Stimulated activated naive CD8-positive, alpha-beta T cell treated with anti-CD3 and anti-CD28 coated beads, Interleukin-15, Interleukin-2, amounts not matched to agents 100 U/mL and 50 U/mL, for 24 hours (primary cell): ENCODE results near the gene ENO4.

Experiments used
- ATAC-seq: fragments of 150-1000 bp; cut with Tn5 transposase; one replicate; pipeline ENCODE4 v1.10.0; 2021
- DNase-seq: peaks from one replicate; pipeline ENCODE4 v3.0.0; 2021

ENO4 gene

GRCh38 chr10:116870949-116871348, 21.6 kb downstream of the ENO4 start:
- DNase-seq (no peak), ATAC-seq (no peak)

GRCh38 chr10:116873134-116873533, 23.8 kb downstream of the ENO4 start:
- DNase-seq (no peak), ATAC-seq (no peak)

- ATAC-seq (no peak), DNase-seq (no peak)
These were observed 26.6 kb downstream of the ENO4 start for GRCh38 chr10:116875897-116876296.

DNA sequence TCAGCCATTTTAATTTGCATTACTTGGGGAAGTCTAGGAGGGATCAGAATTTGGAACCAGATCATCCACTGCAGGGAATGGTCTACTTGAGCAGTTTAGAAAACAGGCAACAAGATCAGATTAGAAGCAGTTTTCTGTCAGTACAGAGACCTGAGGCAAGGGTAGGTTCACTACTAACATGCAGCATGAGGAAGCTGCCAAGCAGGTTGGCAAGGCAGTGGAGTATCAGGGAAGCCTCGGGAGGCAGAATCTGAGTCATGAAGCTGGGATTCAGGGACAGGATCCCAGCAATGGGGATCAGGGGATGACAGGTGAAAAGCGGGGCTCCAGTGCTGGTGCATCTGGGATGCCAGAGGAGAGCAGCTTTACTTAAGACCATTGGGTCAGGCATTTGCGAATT, 28.1 kb downstream of the ENO4 start:
- DNase-seq (no peak), ATAC-seq (no peak)

DNA sequence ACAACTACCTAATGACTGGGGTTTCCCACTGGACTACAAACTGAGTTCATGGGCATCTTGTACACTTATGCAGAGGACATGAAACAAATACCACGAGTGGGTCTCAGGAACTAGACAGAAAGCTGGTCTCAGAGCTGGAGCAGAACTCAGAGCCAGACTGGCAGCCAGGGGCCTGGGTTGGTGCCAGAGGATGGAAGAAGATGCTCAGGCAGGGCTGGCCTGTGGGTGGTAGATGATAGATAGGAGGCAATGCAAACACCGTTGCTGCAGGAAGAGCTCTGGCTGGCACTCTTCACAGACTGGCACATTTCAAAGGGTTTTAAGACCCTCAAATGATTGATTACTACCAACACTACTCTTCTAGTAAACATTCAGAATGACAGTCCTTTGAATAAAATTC, 28.8 kb downstream of the ENO4 start:
- ATAC-seq (no peak), DNase-seq (no peak)

- ATAC-seq (no peak), DNase-seq (no peak)
These were observed 30.5 kb downstream of the ENO4 start for GRCh38 chr10:116879817-116880216.

DNA sequence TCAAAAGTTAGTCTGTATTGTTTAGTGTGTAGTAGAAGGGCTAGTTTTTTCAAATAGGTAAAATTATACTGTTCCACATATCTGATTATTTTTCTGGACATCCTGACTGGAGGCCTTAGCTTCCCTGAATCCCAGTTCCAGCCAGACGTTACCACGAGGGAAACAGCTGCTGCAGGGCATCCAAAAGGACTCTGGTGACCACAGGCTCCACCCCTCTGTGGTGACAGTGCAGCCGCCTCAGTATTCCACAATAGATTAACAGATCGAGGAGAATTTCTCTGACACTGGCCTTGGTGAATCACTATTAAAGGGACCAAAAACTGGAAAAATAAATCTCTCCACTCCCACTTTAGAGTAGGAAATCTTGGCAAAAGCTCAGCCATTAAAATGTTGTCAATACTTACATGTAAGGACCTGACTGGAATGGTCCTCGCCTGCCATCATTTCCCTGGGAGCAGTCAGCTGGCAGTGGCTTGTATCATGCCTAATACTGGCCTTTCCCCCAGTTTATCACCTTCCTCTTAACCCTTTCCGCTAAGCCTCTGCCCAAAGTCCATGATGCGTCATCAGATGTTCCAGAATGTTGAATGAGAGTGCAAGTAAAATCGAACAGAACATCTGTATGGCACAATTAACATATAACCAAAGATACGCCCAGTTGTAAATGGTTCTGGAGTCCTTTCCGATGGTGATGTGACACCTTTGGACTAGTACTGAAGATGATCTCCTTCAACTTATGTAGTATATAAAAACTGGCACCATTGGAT, 31.6 kb downstream of the ENO4 start:
- DNase-seq (no peak), ATAC-seq (no peak)

- DNase-seq, result no peak
- no peak for ATAC-seq
These were observed 33.3 kb downstream of the ENO4 start for GRCh38 chr10:116882639-116883038.

- ATAC-seq (no peak), DNase-seq (no peak)
These were observed 37.5 kb downstream of the ENO4 start for GRCh38 chr10:116886772-116887171.

GRCh38 chr10:116888380-116889055, 39.2 kb downstream of the ENO4 start:
- ATAC-seq, result no peak
- DNase-seq, result no peak

DNA sequence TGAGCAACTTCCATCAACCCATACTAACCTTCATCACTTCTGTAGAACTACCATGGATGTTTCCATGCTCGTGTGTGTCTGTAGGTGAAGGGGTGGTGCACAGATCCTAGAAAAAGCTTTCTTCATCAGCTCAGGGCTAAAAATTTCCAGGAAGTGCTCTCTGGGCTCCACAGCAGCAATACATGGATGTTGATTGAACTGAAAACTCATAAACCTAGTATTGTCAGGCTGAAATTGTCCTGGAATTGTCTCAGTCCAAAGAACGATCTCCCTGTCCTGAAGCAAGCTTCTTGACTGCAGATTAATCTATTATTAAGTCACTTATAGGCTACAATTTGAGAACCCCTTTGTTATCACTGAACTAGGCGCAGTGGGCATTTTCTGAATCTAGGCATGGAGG, 39.8 kb downstream of the ENO4 start:
- ATAC-seq (no peak), DNase-seq (no peak)

- DNase-seq (no peak), ATAC-seq (no peak)
These were observed 41.9 kb downstream of the ENO4 start for GRCh38 chr10:116891208-116891607.

DNA sequence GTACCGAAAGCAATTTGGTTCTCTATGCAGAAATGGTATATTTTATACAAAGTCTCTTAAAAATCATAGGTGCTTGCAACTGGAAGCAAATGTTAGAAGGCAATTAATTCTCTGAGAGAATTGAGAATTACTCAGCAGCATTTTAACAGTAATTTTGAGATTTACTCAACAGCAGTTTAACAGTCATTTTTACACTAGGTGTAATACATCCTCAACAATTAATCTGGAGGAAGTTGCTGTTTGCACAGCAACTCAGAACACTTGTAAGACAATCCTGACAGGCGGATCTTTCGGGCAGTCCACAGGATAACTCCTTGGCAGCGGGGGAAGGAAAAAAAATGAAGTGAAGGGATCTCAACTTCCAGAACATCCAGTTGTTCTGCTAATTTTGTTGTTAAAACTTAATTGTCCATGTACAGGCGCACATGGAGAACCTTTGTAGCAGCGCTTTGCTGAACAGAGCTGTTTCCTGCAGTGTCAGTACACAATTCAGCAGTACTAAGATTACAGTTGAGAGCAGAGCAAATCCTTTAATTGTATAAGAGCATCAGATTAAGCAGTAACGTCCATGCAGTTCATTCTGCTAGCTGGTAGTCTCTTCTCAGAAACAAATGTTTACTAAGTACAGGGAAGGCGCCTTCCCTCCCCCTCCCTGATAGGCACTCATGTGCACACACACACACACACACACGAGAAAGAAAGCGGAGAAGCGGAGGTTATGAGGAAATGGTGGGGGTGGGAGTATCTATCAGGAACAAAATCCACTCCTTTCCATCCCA, 43.8 kb downstream of the ENO4 start:
- ATAC-seq (no peak), DNase-seq (no peak)

DNA sequence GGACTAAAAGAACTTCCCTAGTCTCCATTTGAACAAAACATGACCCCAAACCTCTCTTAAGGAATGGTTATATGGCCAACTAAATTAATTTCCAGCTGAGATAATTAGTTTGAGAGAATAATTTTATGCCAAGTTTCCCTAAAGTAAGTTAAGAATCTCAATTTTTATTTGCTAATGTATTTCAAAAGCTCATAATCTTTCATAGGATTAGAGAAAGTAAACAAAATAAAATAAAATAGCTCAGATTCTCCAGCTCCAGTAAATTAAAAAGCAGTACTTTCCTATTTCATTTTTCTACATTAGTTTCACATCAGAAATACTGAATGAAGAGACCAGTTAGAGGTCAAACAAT, 44.4 kb downstream of the ENO4 start:
- DNase-seq, result no peak
- ATAC-seq, result no peak

DNA sequence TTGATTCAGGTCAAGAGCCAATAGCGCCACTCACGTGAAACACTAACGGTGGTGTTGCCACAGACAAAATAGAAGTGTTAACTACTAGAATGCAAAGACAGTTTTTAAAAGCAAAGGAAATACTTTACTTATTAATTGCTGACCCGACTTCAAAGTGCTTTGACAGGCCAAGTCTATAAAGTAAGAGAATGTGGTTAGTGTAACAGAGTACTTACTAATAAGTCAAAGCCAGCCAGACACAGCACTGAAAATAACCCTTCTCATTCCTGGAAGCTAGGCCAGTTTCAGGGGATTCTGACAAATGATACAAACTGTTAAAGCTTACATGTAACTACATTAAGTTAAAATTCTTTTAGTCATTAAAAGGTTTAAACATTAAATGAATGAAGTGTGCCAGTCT, 50.3 kb downstream of the ENO4 start:
- ATAC-seq (no peak), DNase-seq (no peak)

GRCh38 chr10:116905845-116906210, 56.5 kb downstream of the ENO4 start:
- ATAC-seq, result no peak

DNA sequence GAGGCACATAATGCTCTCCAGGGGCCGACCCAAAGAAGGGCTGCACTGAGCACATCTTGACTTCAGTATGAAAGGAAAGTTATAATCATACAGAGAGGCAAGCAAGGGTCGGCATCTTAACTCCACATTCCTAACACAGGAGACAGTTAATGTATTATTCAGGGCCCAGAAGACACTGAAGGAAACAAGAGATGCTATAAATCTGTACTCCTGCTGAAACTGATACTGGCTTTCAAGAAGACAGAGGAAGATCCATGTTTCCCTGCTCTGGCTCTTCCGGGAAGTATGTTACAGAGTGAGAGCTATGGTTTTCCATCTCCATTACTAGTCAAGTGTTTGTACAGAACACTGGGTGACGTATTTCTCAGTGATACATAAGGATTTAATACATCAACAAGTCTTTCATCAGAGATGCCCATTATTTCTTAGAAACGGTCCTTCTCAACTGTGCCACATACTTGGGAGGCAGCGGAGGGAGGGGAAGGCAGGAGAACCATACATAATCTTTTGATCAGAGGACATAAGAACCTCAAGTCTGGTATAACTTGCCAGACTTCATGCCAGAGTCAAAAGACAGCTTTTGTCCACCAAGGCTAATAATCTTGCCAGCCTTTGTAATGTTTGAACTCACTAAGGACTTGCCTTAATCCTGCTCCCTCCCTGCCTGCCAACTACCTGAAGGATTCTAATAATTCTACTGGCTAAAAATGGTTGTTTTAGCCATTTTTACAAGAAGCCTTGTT, 58.1 kb downstream of the ENO4 start:
- DNase-seq (no peak), ATAC-seq (no peak)

More at GRCh38 chr10:116905845-116906210, 56.5 kb downstream of the ENO4 start:
- DNase-seq, result no peak

- no peak for ATAC-seq
- no peak for DNase-seq
These were observed 60.0 kb downstream of the ENO4 start for GRCh38 chr10:116909307-116909706.

DNA sequence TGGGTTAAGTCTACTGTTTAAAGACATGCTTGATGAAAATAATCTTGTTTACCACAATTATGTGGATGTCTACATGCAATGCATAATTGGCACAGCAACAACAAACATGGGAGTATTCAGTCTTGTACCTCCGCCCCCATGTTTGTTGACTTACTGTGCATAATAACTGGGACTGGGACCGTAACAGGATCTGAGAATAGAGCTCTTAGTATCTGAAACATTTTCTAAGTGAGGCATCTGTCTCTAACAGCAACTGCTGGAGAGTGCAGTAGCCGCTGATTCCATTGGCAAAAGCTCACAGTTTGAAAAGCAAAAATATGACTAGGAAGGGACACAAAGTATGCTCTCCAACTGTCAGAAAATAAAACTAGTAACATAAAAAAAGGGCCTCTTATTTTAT, 61.6 kb downstream of the ENO4 start:
- no peak for ATAC-seq
- no peak for DNase-seq

- ATAC-seq, result no peak
- no peak for DNase-seq
These were observed 62.9 kb downstream of the ENO4 start for GRCh38 chr10:116912162-116912561.

DNA sequence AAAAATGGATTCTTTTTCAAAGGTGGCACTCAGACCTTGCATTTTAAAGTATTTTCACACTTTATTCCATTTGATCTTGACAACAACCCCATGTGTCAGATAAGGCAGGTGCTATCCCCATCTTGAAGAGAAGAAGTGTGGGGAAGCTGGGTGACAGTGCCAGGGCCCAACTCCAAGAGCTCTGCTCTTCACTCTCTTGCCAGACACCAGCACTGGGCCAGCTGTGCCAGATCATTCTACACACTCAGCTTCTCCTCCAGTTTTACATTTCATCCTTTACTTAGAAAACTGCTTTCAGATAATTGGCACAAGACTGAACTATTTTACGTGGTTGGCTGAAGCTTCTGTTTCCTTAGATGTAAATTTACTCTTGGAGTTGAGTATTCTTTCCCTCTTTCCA, 64.4 kb downstream of the ENO4 start:
- ATAC-seq, result no peak
- no peak for DNase-seq

DNA sequence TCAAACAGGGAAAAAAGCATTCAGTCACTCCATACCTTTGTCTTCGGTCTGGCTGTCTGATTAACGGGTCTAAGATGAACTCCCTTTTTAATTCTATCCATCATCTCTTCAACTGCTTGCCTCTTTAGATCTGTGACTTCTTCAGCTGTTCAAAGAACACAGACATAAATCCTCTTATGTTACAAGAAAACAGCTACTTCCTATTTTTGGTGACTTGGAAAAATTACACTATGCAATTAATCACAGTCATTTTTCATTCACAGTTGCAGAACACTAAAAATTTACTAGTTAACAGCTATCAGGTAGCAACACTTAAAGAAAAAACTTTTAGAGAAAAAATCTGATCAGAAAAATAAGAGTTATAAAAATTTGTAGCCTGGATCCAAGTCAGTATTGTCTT, 66.0 kb downstream of the ENO4 start:
- DNase-seq (no peak), ATAC-seq (no peak)

DNA sequence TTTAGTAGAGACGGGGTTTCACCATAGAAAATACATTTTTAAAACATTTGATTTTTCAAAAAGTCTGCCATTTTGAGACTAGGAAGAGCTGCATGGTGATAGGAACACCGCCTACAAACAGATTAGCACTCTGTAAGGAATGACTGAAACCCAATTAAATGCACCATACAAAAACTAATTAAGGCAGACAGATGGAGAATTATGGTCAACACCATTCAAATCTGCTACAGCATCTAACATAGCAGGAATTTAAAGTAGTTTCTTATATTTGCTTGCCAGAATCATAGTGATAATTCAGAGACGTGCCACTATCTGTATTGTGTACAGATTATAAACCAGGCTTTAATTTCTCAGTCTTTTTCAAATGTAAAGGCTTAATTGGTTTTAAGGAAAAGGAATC, 68.2 kb downstream of the ENO4 start:
- ATAC-seq (no peak), DNase-seq (no peak)
